HUES48 (cell line): ENCODE data around the gene NACC2.

Experiments used
- H3K27ac ChIP-seq: one replicate; pipeline ENCODE4 v1.7.0; 2013; ENCODE audit warnings: low read depth, low read length, inconsistent platforms
- H3K27me3 ChIP-seq: 2 replicates; pipeline ENCODE4 v1.6.1; 2013; ENCODE audit warnings: mild to moderate bottlenecking, low read length; ENCODE audit not compliant: control insufficient read depth, insufficient read depth
- H3K36me3 ChIP-seq: 2 replicates; pipeline ENCODE4 v1.6.1; 2013; ENCODE audit warnings: low read length; ENCODE audit not compliant: control insufficient read depth, insufficient read depth
- H3K4me1 ChIP-seq: 2 replicates; pipeline ENCODE4 v1.6.1; 2013; ENCODE audit warnings: mild to moderate bottlenecking, low read length; ENCODE audit not compliant: control insufficient read depth, insufficient read depth
- H3K4me3 ChIP-seq: 2 replicates; pipeline ENCODE4 v1.5.1; 2013; ENCODE audit warnings: mild to moderate bottlenecking, low read depth, low read length
- H3K9ac ChIP-seq: 2 replicates; pipeline ENCODE4 v1.6.1; 2013; ENCODE audit warnings: mild to moderate bottlenecking, low read depth, low read length, moderate library complexity
- H3K9me3 ChIP-seq: 2 replicates; pipeline ENCODE4 v1.6.1; 2013; ENCODE audit warnings: low read length; ENCODE audit not compliant: control insufficient read depth, insufficient read depth

Gene NACC2

GRCh38 chr9:136002881-136003280, 92.2 kb downstream of the NACC2 start:
- no peak overlapping the region for H3K4me3 ChIP-seq
- H3K9ac ChIP-seq, result no peak overlapping the region
- peaks cover 24% of the 10 kb centered on the region for H3K4me1 ChIP-seq
- no peaks in the 10 kb centered on the region for H3K27me3 ChIP-seq
- no peaks in the 10 kb centered on the region for H3K36me3 ChIP-seq
- no peak overlapping the region for H3K27ac ChIP-seq
- no peaks in the 10 kb centered on the region for H3K9me3 ChIP-seq

GRCh38 chr9:136002215-136002614, 92.9 kb downstream of the NACC2 start:
- H3K36me3 ChIP-seq, result no peaks in the 10 kb centered on the region
- H3K4me1 ChIP-seq, result peaks cover 18% of the 10 kb centered on the region
- no peak overlapping the region for H3K9ac ChIP-seq
- H3K27me3 ChIP-seq, result no peaks in the 10 kb centered on the region
- no peaks in the 10 kb centered on the region for H3K9me3 ChIP-seq
- no peak overlapping the region for H3K4me3 ChIP-seq
- no peak overlapping the region for H3K27ac ChIP-seq

- Histone ChIP-seq H3K9ac (no peak overlapping the region), H3K27me3 (no peaks in the 10 kb centered on the region), H3K9me3 (no peaks in the 10 kb centered on the region)
These were observed 93.9 kb downstream of the NACC2 start for GRCh38 chr9:136001231-136001630.

GRCh38 chr9:135998410-135999071, 96.5 kb downstream of the NACC2 start:
- Histone ChIP-seq H3K36me3 (no peaks in the 10 kb centered on the region), H3K9ac (no peak overlapping the region), H3K9me3 (no peaks in the 10 kb centered on the region), H3K27me3 (no peaks in the 10 kb centered on the region), H3K4me3 (no peak overlapping the region), H3K4me1 (peaks cover 8% of the 10 kb centered on the region), H3K27ac (no peak overlapping the region)

More at GRCh38 chr9:136001231-136001630, 93.9 kb downstream of the NACC2 start:
- Histone ChIP-seq H3K36me3 (no peaks in the 10 kb centered on the region), H3K4me3 (no peak overlapping the region), H3K4me1 (peaks cover 13% of the 10 kb centered on the region), H3K27ac (no peak overlapping the region)

- Histone ChIP-seq H3K4me3 (no peak overlapping the region), H3K27me3 (no peaks in the 10 kb centered on the region), H3K36me3 (no peaks in the 10 kb centered on the region), H3K27ac (no peak overlapping the region), H3K9me3 (no peaks in the 10 kb centered on the region), H3K4me1 (peaks cover 13% of the 10 kb centered on the region), H3K9ac (no peak overlapping the region)
These were observed 97.1 kb downstream of the NACC2 start for GRCh38 chr9:135998016-135998380.

GRCh38 chr9:135997090-135998015, 97.7 kb downstream of the NACC2 start:
- no peaks in the 10 kb centered on the region for H3K36me3 ChIP-seq
- H3K27me3 ChIP-seq, result no peaks in the 10 kb centered on the region
- H3K9ac ChIP-seq, result no peak overlapping the region
- no peak overlapping the region for H3K4me3 ChIP-seq
- no peaks in the 10 kb centered on the region for H3K9me3 ChIP-seq
- H3K27ac ChIP-seq, result no peak overlapping the region
- peaks cover 19% of the 10 kb centered on the region for H3K4me1 ChIP-seq

- Histone ChIP-seq H3K4me3 (no peak overlapping the region), H3K27me3 (no peaks in the 10 kb centered on the region), H3K4me1 (peaks cover 24% of the 10 kb centered on the region), H3K9me3 (no peaks in the 10 kb centered on the region), H3K9ac (no peak overlapping the region), H3K36me3 (no peaks in the 10 kb centered on the region), H3K27ac (no peak overlapping the region)
These were observed 99.3 kb downstream of the NACC2 start for GRCh38 chr9:135995816-135996215.

GRCh38 chr9:135994501-135995192, 100.4 kb downstream of the NACC2 start:
- Histone ChIP-seq H3K27me3 (no peaks in the 10 kb centered on the region), H3K27ac (no peak overlapping the region), H3K9ac (no peak overlapping the region), H3K9me3 (no peaks in the 10 kb centered on the region), H3K4me1 (peaks cover 24% of the 10 kb centered on the region), H3K36me3 (no peaks in the 10 kb centered on the region), H3K4me3 (no peak overlapping the region)

GRCh38 chr9:135993765-135994500, 101.2 kb downstream of the NACC2 start:
- peaks cover 24% of the 10 kb centered on the region for H3K4me1 ChIP-seq
- H3K9me3 ChIP-seq, result no peaks in the 10 kb centered on the region
- no peaks in the 10 kb centered on the region for H3K36me3 ChIP-seq
- no peak overlapping the region for H3K27ac ChIP-seq
- H3K9ac ChIP-seq, result no peak overlapping the region
- no peaks in the 10 kb centered on the region for H3K27me3 ChIP-seq
- no peak overlapping the region for H3K4me3 ChIP-seq

GRCh38 chr9:135993409-135993742, 101.7 kb downstream of the NACC2 start:
- H3K27ac ChIP-seq, result peak overlapping the region; percentile 58
- H3K9me3 ChIP-seq, result no peaks in the 10 kb centered on the region
- H3K9ac ChIP-seq, result no peak overlapping the region
- H3K27me3 ChIP-seq, result no peaks in the 10 kb centered on the region
- H3K4me3 ChIP-seq, result peak overlapping the region; percentile 45; the same call in 1 of the 2 replicates
- peaks cover 24% of the 10 kb centered on the region for H3K4me1 ChIP-seq
- H3K36me3 ChIP-seq, result no peaks in the 10 kb centered on the region
